Coronary artery (tissue), 2 donors: ENCODE data around the gene FRMD4A.
A peak's percentile ranks its signal among the peaks of the same experiment; 100 is the strongest.
"Not testable (repeated sequence)": the region's sequence is repeated elsewhere in the genome, so short reads cannot be mapped to it uniquely, and the experiment has no call there.

Experiments used
- DNase-seq: peaks from one replicate; pipeline ENCODE4 v3.0.0-alpha.2; 2017; ENCODE audit warnings: low spot score
- H3K27ac ChIP-seq, 2 donors: fragments of 200-600 bp; sonication (generic); one replicate each; pipeline ENCODE4 v1.5.1; 2016 to 2019
- H3K4me3 ChIP-seq: fragments of 200-600 bp; sonication (generic); 2 replicates; pipeline ENCODE4 v1.5.1; 2016; ENCODE audit warnings: mild to moderate bottlenecking, moderate library complexity
- TF ChIP-seq, protein P1 (sequence below): fragments of 200-600 bp; sonication (generic); IDR thresholded peaks from one replicate; pipeline ENCODE4 v1.5.1; 2019; ENCODE audit warnings: antibody characterized with exemption

FRMD4A gene

DNA sequence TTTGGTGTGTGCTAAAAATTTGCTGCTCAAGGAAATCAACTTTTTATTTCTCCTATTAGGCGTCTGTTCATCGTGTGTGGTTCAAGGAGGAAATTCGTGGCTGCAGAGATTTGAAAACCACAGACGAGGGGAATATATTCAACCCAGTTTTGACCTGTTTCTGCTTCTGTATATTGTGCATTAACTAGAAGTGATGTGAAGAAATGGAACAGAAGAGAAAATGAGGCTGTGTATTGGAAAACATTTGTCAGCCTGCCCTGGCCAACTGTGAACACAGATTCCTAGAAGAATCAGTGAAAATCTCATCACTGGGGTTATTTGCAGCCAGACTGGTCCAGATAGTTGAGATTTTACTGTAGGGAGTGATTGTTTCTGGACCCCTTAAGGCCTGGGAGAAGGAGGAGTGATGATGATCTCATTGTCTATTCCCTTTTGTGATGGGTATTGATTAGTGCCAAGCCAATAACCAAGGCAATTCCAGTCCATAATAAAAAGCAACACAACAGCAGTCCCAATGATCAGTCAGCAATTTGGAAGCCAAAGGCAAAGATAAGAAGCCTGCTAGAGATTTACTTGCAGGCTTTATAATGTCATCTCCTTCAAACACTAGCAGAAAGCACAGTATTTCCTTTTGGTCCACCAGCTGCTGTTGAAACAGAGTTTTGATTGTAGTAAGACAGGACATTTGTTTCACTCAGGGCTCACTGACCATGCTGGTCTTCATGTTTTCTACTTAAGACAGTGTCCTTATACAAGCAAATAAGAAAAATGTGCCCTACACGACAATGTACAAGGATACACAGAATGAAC lies 404.5 kb downstream of the FRMD4A start:
- Histone ChIP-seq H3K4me3 (no peak overlapping the region), H3K27ac (peak overlapping the region in 1 of 2 donors; percentile 13)
- no peak for DNase-seq
- TF ChIP-seq, protein P1, sequence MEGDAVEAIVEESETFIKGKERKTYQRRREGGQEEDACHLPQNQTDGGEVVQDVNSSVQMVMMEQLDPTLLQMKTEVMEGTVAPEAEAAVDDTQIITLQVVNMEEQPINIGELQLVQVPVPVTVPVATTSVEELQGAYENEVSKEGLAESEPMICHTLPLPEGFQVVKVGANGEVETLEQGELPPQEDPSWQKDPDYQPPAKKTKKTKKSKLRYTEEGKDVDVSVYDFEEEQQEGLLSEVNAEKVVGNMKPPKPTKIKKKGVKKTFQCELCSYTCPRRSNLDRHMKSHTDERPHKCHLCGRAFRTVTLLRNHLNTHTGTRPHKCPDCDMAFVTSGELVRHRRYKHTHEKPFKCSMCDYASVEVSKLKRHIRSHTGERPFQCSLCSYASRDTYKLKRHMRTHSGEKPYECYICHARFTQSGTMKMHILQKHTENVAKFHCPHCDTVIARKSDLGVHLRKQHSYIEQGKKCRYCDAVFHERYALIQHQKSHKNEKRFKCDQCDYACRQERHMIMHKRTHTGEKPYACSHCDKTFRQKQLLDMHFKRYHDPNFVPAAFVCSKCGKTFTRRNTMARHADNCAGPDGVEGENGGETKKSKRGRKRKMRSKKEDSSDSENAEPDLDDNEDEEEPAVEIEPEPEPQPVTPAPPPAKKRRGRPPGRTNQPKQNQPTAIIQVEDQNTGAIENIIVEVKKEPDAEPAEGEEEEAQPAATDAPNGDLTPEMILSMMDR, result no peak

DNA sequence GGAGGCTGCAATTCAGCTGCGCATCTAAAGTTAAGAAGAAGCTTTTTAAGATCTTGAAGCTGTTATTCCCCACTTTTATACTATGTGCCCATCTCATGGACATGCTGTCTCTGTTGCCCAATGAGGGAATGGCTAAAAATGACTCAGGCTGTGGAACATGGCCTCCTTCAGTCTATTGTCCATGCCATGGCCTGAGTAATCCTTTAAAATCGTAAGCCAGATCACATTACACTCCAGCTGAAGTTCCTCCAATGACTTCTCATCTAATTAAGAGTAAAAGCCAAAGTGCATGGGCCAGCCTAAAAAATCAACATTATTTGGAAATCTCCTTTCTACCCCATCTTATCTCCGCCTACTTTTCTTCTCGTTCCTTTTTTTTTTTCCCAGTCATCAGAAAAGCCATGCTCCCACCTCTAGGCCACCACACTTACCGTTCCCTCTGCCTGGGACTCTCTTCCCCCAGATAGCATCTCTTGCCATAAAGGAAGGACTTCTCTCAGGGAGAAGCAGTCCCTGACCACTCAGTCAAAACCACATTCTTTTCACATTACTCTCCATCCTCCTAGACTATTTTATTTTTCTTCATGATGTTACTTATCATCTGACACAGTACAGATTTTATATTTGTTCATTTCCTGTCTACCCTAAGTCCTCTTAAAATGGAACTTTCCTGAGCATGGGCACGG lies 406.5 kb downstream of the FRMD4A start:
- DNase-seq, result no peak
- TF ChIP-seq, protein P1, result no peak
- Histone ChIP-seq H3K4me3 (no peak overlapping the region), H3K27ac (peak overlapping the region; percentile 69 to 90)

DNA sequence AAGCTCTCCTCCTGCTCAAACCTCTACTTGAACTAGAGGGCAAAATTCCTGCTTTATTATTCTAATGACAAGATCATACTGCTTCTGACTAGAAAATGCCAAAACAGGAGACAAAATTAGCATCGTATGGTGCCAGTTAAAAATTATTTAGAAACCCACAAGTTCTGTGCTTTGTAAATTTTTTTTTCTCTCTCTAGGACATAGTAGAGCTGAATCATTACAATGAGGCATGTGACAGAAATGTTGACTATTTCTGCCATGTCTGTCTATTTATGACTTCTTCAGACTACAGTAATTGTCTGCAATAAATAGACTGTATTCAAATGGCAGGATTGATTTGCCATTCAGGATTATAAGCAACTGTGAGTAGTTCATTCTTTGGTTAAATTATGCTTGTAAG lies 408.1 kb downstream of the FRMD4A start:
- H3K4me3 ChIP-seq, result no peak overlapping the region
- DNase-seq, result no peak
- H3K27ac ChIP-seq, result peak overlapping the region in 1 of 2 donors; percentile 90
- TF ChIP-seq, protein P1, result no peak

DNA sequence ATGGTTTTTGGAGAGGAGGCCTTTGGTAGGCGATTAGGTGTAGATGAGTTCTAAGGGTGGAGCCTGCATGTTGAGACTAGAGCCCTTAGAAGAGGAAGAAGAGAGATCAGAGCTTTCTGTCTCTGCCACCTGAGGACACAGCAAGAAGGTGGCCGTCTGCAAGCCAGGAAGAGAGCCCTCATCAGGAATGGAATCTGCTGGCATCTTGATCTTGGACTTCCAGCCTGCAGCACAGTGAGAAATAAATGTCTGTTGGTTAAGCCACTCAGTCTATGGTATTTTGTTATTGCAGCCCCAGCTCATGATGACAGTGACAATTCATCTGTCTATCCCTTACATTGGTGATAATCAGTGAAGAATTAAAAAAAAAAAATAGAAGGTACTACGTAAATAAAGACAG lies 408.8 kb downstream of the FRMD4A start:
- no peak for DNase-seq
- H3K4me3 ChIP-seq, result no peak overlapping the region
- TF ChIP-seq, protein P1, result no peak
- H3K27ac ChIP-seq, result no peak overlapping the region

DNA sequence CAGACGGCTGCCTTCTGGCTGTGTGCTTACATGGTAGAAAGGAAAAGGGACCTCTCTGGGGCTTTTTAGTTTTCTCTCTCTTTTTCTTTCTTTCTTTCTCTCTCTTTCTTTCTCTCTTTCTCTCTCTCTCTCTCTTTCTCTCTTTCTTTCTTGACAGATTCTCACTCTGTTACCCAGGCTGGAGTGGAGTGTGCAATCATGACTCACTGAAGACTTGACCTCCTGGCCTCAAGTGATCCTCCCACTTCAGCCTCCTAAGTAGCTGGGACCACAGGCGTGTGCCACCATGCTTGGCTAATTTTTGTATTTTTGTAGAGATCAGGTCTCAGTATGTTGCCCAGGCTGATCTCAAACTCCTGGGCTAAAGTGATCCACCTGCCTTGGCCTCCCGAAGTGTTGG lies 409.6 kb downstream of the FRMD4A start:
- not testable (repeated sequence) for H3K27ac ChIP-seq, DNase-seq, H3K4me3 ChIP-seq

DNA sequence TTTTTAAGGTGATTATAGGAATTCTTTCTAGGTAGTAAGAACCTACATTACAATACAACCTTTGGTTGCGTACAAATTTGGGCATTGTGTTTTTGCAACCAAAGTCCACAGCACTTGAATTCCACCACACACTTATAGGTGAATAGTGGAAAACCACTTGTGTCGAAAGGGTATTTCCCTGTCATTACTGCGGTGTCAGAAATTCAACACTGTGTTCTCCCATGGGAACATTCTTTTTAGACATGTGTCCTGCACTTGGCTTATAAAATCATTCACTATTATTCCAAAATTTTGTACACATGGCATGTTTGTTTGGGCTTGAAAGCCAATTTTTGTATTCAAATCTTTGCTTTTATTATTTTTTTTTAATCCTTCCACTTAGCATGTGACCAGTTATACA lies 410.3 kb downstream of the FRMD4A start:
- H3K4me3 ChIP-seq, result no peak overlapping the region
- no peak for DNase-seq
- H3K27ac ChIP-seq, result peak overlapping the region in 1 of 2 donors; percentile 14
- TF ChIP-seq, protein P1, result no peak

DNA sequence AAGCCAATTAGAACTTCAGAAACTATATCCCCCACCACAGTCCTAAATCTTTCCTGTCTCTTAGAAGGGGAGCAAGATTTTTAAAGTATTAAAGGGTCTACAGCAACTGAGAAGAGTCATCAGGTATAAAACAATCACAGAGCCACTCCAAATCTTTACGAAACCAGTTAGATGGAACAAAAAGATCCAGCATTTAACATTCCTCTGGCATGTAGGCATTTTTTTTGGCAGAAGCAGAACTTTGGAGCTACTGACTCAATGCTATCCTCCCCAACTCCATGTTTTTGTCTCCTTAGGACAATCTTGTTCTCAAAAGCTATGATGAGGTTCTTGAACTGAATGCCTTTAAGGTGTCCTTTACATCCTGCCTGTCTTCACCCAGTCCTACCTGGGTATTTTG lies 410.7 kb downstream of the FRMD4A start:
- DNase-seq, result no peak
- Histone ChIP-seq H3K27ac (peak overlapping the region in 1 of 2 donors; percentile 14), H3K4me3 (no peak overlapping the region)
- TF ChIP-seq, protein P1, result no peak
